OCI-M2 (cell line): Measurements from ENCODE around the gene MSANTD4.
"Not testable (repeated sequence)": the region's sequence is repeated elsewhere in the genome, so short reads cannot be mapped to it uniquely, and the experiment has no call there.

Experiments used
- DNase-seq: peaks from one replicate; lab custom pipeline; 2025; ENCODE audit not compliant: unreplicated experiment; lab: John Stamatoyannopoulos, UW

Gene MSANTD4

DNA sequence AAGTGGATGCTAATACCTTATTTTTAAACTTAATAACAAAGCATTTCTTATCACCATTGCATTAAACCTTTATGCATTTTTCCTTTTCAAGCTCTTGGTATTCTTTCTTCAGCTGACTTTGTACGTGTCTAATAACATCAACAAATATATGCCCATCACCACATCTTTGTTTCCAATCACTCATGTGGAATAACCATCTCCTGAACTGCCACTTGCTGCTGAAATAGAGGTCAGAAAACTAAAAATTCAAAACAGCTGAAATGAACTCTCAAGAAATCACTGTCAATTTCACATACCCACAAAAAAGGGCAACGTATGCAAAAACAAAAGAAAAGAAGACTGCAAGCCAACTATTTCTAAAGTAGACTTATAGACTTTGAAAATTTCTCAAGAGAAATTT is 7.4 kb downstream of the MSANTD4 start:
- DNase-seq = no peak

DNA sequence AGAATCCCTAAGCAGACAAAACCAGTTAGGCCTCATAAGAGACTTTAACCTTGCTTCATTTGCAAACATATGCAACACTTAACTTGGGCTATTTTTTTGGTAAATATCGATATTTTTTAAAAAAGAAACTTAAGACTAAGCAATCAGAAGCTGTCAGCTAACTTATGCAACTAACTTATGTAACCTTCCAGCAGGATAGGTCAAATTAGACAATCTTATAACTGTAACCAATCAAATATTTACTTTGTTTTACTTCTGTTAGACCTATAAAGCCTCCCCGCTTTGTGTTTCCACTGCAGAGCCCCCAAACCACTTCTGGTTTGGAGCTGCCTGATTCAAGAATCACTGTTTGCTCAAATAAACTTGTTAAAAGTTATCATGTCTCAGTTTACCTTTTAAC is 8.0 kb downstream of the MSANTD4 start:
- no peak for DNase-seq

DNA sequence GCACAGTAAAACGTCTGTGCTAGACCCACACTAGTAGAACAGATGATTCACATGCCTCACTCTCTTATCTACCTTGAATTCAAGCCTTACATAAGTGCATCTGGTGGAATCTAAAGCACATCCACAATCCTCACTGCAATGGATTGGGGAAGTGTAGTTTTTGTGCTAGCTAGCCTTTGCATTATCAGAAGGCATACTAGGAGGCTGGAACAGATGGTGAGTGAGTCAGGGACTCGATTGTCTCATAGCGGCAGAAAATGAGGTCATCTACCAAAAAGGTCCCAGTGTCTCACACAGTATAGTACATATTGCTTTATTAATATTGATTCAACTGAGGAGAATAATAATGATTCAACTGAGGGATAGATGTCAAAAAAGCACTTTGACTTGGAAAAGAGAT is 9.3 kb downstream of the MSANTD4 start:
- no peak for DNase-seq

- no peak for DNase-seq
These were observed 10.6 kb downstream of the MSANTD4 start for GRCh38 chr11:106011481-106011880.

GRCh38 chr11:106003094-106003493 is 18.9 kb downstream of the MSANTD4 start:
- not testable (repeated sequence) for DNase-seq

DNA sequence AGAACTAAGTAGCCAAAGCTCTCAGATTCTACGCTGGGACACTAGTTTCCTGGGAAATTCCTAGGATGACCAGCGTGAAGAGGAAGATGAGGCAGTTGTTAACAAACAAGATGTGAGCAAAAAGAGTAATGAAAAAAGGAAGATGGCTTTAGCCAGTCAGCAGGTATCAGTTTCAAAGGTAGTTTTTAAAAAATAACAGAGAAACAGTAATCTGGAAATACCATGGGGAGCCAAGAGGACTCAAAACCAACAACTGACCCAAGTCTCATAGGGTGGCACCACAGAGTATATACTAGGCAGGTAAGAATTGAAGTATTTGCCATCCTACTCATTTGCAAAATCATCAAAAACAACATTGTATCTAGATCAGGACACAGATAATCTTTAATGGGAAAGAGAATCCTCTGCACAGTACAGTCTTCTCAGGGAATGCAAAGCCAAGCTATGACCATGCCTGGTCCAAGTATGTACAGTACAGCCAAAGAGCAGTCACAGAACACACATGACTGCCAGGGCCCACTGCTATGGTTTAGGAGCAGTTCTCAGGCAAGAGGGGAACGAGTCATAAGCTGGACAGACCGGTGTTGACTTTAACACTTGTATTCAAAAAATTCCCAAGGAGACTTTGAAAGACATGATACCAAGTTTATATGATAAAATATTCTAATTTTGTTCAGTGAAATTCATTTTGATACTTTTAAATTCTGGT is 20.6 kb downstream of the MSANTD4 start:
- DNase-seq = no peak

DNA sequence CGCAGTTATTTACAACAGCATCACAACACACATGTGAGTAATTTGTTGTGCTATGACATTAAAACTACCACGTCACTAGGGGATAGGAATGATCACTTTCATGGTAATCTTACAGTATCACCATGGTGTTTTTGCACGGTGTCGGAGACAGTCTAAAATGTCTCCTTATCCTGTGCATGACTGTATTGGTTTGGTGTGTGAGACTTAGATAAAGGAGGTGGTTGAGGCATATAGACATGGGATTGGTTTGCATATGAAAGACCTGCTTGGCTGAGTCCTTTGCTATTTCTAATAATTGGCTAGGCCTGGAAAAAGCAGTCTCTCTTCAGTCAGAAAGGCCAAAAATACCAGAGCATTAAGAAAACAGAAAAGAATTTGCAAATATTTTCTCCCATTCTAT is 30.2 kb downstream of the MSANTD4 start:
- no peak for DNase-seq

- DNase-seq = no peak
These were observed 32.9 kb downstream of the MSANTD4 start for GRCh38 chr11:105989124-105989523.

- DNase-seq = no peak
These were observed 33.8 kb downstream of the MSANTD4 start for GRCh38 chr11:105988197-105988596.

DNA sequence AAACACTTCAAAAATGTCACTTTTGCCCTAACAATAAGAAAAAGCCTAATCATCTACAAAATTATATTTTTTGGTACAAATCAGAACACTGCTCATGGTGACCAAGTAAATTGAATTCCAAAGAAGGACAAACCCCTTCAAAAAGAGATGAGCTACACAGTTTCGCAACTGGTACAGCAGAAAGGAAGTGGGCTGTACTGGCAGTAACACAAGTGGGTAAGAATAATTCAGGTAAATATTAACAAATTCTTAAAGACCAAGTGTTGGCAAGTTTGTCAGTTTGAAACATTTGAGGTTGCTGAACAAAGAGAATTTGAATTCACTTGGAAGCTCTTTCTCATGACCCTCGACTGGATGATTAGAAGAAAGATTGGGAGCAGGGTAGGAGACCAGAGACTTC is 35.5 kb downstream of the MSANTD4 start:
- no peak for DNase-seq

DNA sequence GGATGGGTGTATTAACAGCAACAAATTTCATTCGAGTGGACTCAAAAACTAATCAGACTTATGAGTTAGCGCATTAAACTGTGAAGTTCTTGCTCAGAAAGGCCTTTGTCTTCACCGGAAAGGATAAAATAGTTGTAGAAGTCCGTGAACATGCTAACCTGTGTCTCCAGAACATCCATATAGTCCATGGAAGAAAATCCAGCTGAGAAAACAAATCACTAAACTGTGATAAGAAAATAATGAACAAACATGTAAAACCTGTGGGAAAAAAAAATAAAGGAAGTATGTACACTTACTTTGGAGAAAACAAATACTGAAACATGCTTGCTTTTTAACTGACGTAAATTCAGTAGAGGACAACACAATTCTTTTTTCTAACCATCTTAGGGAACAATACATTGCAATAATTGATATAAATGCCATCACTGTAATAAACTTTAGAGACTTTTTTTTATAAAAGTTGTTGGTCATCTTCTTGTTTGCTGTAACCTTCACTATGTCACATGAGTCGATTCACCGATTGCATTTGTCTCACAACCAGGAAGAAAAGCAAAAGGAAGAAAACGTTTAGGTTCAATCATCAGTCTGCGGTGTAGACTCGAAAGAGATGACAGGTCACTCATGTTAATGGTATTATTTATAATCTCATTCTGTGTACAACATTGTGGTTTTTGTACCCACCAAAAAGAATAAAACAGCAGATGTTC is 41.9 kb downstream of the MSANTD4 start:
- no peak for DNase-seq

GRCh38 chr11:105975128-105975527 is 46.9 kb downstream of the MSANTD4 start:
- no peak for DNase-seq

- no peak for DNase-seq
These were observed 52.3 kb downstream of the MSANTD4 start for GRCh38 chr11:105969756-105970155.

- DNase-seq = no peak
These were observed 53.9 kb downstream of the MSANTD4 start for GRCh38 chr11:105968021-105968697.

- no peak for DNase-seq
These were observed 61.5 kb downstream of the MSANTD4 start for GRCh38 chr11:105960252-105961245.
